Activated CD4-positive, alpha-beta T cell treated with anti-CD3 and anti-CD28 coated beads for 36 hours (primary cell): ENCODE measurements around the gene YY2. TPM values are rescaled to one million over a fixed set of nuclear protein-coding genes. Genes with fewer than 3 reads are reported as not detected.

ENCODE experiments used
- ATAC-seq: fragments of 200-7000 bp; cut with Tn5 transposase; one replicate; pipeline ENCODE4 v1.10.0; 2021; ENCODE audit warnings: mild to moderate bottlenecking, moderate library complexity
- CTCF ChIA-PET: fragments of 350-600 bp; sonication (Branson Sonifier 250); formaldehyde crosslinking; loops from one replicate; lab custom pipeline; 2021; ENCODE audit warnings: antibody characterized with exemption; lab: Charles Lee
- POLR2A ChIA-PET: fragments of 350-600 bp; sonication (Branson Sonifier 250); formaldehyde crosslinking; loops from one replicate; lab custom pipeline; 2021; ENCODE audit warnings: antibody characterized with exemption, inconsistent platforms; lab: Charles Lee
- DNase-seq: peaks from one replicate; pipeline ENCODE4 v3.0.0-alpha.2; 2020
- H3K27ac Mint-ChIP-seq: one replicate; pipeline ENCODE4 v1.8.0; 2021; ENCODE audit warnings: mixed read lengths
- H3K27me3 Mint-ChIP-seq: one replicate; pipeline ENCODE4 v1.8.0; 2021; ENCODE audit warnings: mixed read lengths
- H3K36me3 Mint-ChIP-seq: one replicate; pipeline ENCODE4 v1.8.0; 2021; ENCODE audit warnings: low read depth, mixed read lengths
- H3K4me1 Mint-ChIP-seq: one replicate; pipeline ENCODE4 v1.8.0; 2021; ENCODE audit warnings: mixed read lengths
- H3K4me3 Mint-ChIP-seq: one replicate; pipeline ENCODE4 v1.8.0; 2021; ENCODE audit warnings: mild to moderate bottlenecking, moderate library complexity, mixed read lengths
- H3K9me3 Mint-ChIP-seq: one replicate; pipeline ENCODE4 v1.8.0; 2021; ENCODE audit warnings: low read depth, mixed read lengths
- intact Hi-C, 2 experiments: fragments of 100-400 bp; cut with DNase I in 1 of 2; cut with micrococcal nuclease in 1 of 2; formaldehyde crosslinking; loops; one replicate each; pipeline versions ENCODE4 v1.14.2 to v1.15.1; 2022 to 2024; cut with DNase I, micrococcal nuclease
- total RNA-seq, 2 experiments: library from RNA; stranded (reverse); gene quantifications; one replicate each; pipeline ENCODE4 v1.2.3, GENCODE V29; 2021

Gene YY2
- total RNA-seq, 2 experiments from 2014 or later, result 0.88 to 1.3 TPM

DNA sequence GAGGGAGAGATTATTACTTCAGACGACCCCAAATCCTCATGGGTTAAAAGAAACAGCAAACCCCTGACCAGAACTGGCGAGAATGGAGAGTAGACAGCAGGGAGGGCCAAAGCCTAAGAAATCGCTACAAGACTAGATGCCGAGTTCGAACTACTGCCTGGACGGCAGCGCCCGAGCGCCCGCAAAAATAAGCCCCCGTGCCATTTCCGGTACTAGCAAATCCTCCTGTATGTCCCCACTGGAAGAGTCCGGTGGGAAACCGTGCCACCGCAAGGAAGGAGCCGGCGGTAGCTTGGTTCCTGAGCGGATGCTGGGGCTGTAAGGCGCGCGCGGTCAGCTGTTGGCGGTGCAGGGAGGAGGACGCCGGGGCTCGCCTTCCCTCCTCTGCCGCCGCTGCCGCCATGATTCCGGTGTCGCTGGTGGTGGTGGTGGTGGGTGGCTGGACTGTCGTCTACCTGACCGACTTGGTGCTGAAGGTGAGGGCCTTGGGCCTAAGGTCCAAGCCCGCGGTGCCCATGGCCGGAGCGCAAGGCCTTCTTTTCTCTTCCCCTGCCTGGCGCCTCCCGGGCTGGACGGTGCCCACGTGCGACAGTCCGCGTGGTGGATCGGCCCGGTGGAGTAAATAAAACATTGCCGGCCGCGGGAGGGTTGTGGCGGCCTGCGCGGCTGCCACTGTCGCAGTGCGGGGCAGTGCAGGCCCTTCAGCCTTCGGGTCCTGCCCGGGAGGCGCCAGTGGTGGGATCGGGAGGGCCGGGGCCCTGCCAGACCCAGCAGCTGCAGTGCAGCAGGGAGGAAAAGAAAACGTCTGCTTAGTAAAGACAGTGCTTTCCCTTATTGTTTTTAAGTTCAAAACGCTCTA is 16.2 kb upstream of the YY2 start, which contains the start of gene MBTPS2:
MBTPS2 (plus strand) TSS at position 284 of the 859 bp plus-strand sequence; CDS start at position 402, 118 bp downstream.
- Mint-ChIP-seq H3K4me1 (peaks cover 11% of the 10 kb centered on the region), H3K9me3 (no peaks in the 10 kb centered on the region), H3K36me3 (peaks cover 6% of the 10 kb centered on the region), H3K27me3 (no peaks in the 10 kb centered on the region), H3K4me3 (peak within 1 kb of the TSS; percentile 84), H3K27ac (peak within 1 kb of the TSS; percentile 92)
- peak; percentile 87 for ATAC-seq
- POLR2A ChIA-PET, result no interaction called here
- peak; percentile 90 for DNase-seq
- intact Hi-C loops, result loop anchor here (1.0 to 10.0 kb wide), 8 partner anchors 102 to 1315 kb away; partner anchors contain the start of genes CNKSR2 (in 1 of the 2) and SMS (in 1 of the 2)
- CTCF ChIA-PET, result interaction anchor here (0.6 to 0.7 kb wide), 2 partner anchors 103 to 156 kb away, joined by 3 to 4 read pairs; no protein-coding TSS in a partner anchor

DNA sequence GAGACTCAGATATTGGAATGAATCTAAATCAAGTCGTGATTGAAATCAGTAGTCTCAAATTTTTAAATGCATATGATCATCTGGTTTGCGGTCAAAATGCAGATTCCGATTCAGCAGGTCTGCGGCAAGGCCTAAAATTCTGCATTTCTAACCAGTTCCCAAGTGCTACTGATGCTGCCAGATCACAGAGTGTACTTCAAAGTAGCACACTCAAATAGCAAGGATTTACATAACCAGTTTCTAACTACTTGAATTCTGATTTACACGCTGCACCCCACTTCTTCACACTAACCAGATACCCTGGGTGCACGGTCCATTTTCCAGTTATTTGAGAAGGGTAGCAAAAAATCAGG is 15.6 kb upstream of the YY2 start:
- no peaks in the 10 kb centered on the region for H3K9me3 Mint-ChIP-seq
- intact Hi-C loops, result loop anchor here (2.0 to 5.0 kb wide), 2 partner anchors 102 to 133 kb away; partner anchors contain the start of gene SMS (in 1 of the 2)
- peak overlapping the region; percentile 92 for H3K27ac Mint-ChIP-seq
- ChIA-PET CTCF (no interaction called here), POLR2A (no interaction called here)
- ATAC-seq (peak; percentile 48), DNase-seq (peak; percentile 45)
- peaks cover 11% of the 10 kb centered on the region for H3K4me1 Mint-ChIP-seq
- H3K4me3 Mint-ChIP-seq, result peak overlapping the region; percentile 84
- H3K27me3 Mint-ChIP-seq, result no peaks in the 10 kb centered on the region
- peaks cover 7% of the 10 kb centered on the region for H3K36me3 Mint-ChIP-seq

DNA sequence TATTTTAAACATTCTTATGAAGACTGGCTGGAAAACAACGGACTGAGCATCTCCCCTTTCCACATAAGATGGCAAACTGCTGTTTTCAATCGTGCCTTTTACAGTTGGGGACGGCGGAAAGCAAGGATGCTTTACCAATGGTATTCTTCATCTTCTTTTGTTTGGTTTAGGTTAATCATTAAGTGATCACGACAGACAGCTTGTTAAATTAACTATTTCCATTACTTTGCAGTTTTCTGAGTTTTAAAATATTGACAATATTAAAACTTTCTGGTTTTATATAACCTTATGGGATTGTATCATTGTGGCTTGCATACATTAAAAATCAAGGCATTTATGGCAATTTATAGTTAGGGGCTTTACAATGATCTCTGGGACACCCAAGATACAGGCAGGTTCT is 12.6 kb upstream of the YY2 start:
- H3K27me3 Mint-ChIP-seq, result no peaks in the 10 kb centered on the region
- H3K36me3 Mint-ChIP-seq, result peaks cover 16% of the 10 kb centered on the region
- no peak for DNase-seq
- CTCF ChIA-PET, result no interaction called here
- POLR2A ChIA-PET, result no interaction called here
- ATAC-seq, result no peak
- no peak overlapping the region for H3K27ac Mint-ChIP-seq
- no peak overlapping the region for H3K4me3 Mint-ChIP-seq
- H3K4me1 Mint-ChIP-seq, result peaks cover 11% of the 10 kb centered on the region
- intact Hi-C loops, result loop anchor here in 1 of 2 experiments (5.0 kb wide), 1 partner anchor 99 kb away; the partner anchor contains the start of gene SMS
- H3K9me3 Mint-ChIP-seq, result no peaks in the 10 kb centered on the region

DNA sequence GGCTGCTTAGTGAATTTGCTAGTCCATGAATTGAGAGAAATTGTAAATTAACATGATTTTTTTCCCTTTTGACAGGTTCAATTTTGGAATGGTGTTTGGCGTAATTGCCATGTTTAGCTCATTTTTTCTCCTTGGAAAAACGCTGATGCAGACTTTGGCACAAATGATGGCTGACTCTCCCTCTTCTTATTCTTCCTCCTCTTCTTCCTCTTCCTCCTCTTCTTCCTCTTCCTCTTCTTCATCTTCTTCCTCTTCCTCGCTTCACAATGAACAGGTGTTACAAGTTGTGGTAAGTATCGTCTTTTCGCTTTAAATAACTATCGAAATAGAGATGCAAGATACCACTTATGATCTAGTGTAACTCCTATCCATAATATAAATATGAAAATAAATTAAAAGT is 10.7 kb upstream of the YY2 start:
- ATAC-seq (no peak), DNase-seq (no peak)
- Mint-ChIP-seq H3K4me1 (peaks cover 10% of the 10 kb centered on the region), H3K36me3 (peaks cover 16% of the 10 kb centered on the region), H3K27ac (no peak overlapping the region), H3K4me3 (no peak overlapping the region), H3K9me3 (no peaks in the 10 kb centered on the region), H3K27me3 (no peaks in the 10 kb centered on the region)
- intact Hi-C loops, result no loop called here
- POLR2A ChIA-PET, result no interaction called here
- CTCF ChIA-PET, result no interaction called here

DNA sequence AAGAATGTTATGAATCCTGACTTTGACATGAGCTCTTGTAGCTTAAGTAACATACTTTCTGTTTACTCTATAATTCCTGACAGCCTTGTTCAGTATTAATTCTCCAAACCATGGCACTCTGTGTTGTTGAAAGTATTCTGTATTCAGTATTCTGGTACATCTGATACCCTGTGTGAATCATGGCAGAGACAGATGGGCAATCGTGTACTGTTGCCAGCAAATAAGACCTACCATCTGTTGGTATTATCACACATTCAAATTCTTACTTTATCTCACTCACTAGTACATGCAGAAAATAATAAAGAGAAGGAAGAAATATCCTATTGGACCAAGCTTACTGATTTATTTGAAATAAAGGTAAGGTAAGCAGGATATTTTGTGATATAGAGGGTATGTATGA is 8.4 kb upstream of the YY2 start:
- Mint-ChIP-seq H3K27ac (no peak overlapping the region), H3K36me3 (peaks cover 14% of the 10 kb centered on the region), H3K9me3 (no peaks in the 10 kb centered on the region), H3K4me3 (no peak overlapping the region), H3K4me1 (no peaks in the 10 kb centered on the region), H3K27me3 (no peaks in the 10 kb centered on the region)
- DNase-seq (no peak), ATAC-seq (no peak)
- CTCF ChIA-PET, result no interaction called here
- intact Hi-C loops, result no loop called here
- POLR2A ChIA-PET, result no interaction called here

DNA sequence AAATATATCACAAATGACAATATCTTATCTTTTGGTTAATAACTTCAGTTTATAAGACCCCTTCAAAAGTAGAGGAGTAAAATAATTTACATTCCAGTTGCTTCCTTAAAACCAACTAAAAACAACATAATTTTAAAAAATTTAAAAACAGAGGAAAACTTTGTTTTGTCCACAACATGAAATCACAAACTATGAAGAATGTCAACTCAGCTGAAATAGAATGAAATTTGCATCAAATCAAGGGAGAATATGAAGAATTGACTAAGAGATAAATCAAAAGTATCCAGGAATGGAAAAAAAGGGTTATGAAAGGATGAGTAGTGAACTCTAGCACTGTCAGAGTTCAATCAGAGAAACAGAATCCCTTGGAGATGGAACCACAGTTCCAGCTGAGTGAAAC is 2.2 kb upstream of the YY2 start:
- CTCF ChIA-PET, result no interaction called here
- Mint-ChIP-seq H3K9me3 (no peaks in the 10 kb centered on the region), H3K36me3 (peaks cover 16% of the 10 kb centered on the region), H3K27me3 (no peaks in the 10 kb centered on the region), H3K4me1 (no peaks in the 10 kb centered on the region), H3K27ac (no peak overlapping the region), H3K4me3 (no peak overlapping the region)
- DNase-seq (no peak), ATAC-seq (no peak)
- POLR2A ChIA-PET, result no interaction called here
- intact Hi-C loops, result no loop called here

DNA sequence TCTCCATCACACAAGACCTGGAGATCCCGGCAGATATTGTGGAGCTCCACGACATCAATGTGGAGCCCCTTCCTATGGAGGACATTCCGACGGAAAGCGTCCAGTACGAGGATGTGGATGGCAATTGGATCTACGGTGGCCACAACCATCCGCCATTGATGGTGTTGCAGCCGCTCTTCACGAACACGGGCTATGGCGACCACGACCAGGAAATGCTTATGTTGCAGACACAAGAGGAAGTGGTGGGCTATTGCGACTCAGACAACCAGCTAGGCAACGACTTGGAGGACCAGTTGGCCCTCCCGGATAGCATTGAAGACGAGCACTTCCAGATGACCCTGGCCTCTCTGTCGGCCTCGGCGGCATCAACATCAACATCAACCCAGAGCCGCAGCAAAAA is 717 bp downstream of the YY2 start:
- ATAC-seq, result no peak
- ChIA-PET POLR2A (no interaction called here), CTCF (interaction anchor here (0.8 kb wide), 1 partner anchor 275 kb away, joined by 3 read pairs; no protein-coding TSS in a partner anchor)

DNA sequence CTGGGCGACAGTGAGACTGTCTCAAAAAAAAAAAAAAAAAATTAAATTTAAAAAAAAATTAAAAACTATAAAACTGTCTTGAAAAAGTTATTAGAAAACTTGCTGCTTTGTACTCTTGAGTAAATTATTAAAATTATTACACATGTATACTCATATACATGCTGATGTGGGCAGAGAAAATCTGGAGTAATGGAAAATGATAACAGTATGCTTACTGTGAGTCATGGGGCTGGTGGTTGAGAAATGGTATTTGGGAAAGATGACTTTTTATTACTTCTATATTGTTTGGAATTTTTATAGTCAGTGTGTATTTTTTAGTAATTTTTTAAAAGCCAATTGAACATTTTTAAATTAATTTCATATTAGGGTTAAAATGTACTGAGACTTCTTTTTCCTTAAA is 7.5 kb downstream of the YY2 start:
- CTCF ChIA-PET, result no interaction called here
- Mint-ChIP-seq H3K9me3 (no peaks in the 10 kb centered on the region), H3K27me3 (no peaks in the 10 kb centered on the region), H3K27ac (no peak overlapping the region), H3K36me3 (peaks cover 4% of the 10 kb centered on the region), H3K4me3 (no peak overlapping the region), H3K4me1 (no peaks in the 10 kb centered on the region)
- DNase-seq, result no peak
- POLR2A ChIA-PET, result no interaction called here
- ATAC-seq, result no peak
- intact Hi-C loops, result no loop called here

More for the DNA sequence above, 717 bp downstream of the YY2 start:
- no peaks in the 10 kb centered on the region for H3K4me1 Mint-ChIP-seq
- peaks cover 16% of the 10 kb centered on the region for H3K36me3 Mint-ChIP-seq
- no peak overlapping the region for H3K4me3 Mint-ChIP-seq
- H3K27ac Mint-ChIP-seq, result no peak overlapping the region
- no peak for DNase-seq
- no peaks in the 10 kb centered on the region for H3K27me3 Mint-ChIP-seq
- intact Hi-C loops, result loop anchor here in 1 of 2 experiments (5.0 kb wide), 1 partner anchor 116 kb away; no protein-coding TSS in a partner anchor
- H3K9me3 Mint-ChIP-seq, result no peaks in the 10 kb centered on the region

DNA sequence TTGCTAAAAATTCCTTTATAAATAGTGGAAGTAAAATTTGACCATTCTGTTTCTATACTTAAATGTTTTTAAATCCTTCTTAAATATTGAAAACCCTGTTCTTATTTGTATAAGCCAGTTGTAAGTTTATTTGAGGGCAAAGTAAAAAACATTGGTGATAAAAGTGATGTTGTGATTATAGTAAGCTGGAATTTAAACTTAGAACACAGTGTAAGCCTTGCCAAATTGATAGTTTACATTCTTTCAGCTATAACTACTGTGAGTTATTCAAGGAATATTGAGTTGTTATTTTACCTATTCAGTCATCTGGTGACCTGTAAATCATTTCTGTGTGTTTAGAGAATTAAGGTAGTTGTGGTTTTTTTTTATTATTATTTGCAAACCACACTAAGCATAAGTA is 9.6 kb downstream of the YY2 start:
- Mint-ChIP-seq H3K4me1 (no peaks in the 10 kb centered on the region), H3K36me3 (peaks cover 4% of the 10 kb centered on the region), H3K9me3 (no peaks in the 10 kb centered on the region), H3K27me3 (no peaks in the 10 kb centered on the region), H3K27ac (no peak overlapping the region), H3K4me3 (no peak overlapping the region)
- DNase-seq, result no peak
- intact Hi-C loops, result no loop called here
- POLR2A ChIA-PET, result no interaction called here
- ATAC-seq, result no peak
- CTCF ChIA-PET, result no interaction called here

DNA sequence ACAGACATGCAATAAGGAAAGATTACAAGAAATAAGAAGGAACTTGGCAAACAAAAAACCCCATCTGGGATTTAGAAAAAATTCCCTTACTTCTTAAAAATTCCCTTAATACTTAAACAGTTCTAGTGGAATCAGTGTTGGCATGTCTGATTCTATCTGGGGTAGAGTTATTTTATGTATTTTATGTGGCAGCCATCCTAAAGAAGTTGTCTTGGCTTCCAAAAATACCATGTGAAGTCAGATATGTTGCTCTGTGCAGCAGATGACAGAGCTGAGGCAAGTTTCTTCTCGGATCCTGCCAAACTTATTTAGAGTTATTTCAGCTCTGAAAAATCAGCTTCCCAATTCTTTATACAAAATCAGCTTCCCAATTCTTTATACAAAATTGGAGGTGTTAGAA is 14.7 kb downstream of the YY2 start:
- intact Hi-C loops, result no loop called here

DNA sequence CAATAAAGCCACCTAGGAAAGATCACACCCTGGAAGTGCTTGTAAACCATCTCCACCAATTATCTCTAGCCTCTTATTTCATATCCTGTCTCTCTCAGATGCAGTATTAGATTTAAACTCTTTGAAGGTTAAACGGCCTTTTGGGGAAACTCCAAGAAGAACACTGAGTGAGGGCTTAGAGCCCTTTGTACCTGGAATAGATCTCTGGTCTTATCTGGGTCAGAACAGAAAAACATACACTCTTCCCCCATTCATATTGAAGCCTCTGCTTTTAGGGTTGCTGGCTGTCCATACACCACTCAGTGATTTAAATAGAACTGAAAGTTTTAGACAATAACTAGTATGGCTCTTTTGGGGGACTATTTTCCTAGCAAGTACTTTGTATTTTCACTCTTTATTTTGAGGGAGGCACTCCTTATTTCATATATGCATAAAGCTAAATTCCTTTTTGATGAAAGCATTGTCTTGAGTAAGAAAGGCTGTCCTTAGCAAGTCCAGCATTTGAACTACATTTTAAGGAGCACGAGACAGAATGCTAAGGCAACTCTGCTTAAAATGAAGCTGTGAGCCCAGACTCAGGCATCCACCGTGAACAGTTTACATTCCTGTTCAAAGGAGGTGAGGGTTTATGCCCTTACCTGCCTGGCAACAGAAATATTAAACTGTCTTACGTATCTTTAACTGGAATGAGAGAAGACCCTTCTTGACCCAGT is 17.4 kb downstream of the YY2 start:
- ChIA-PET CTCF (no interaction called here), POLR2A (no interaction called here)
- no peaks in the 10 kb centered on the region for H3K4me1 Mint-ChIP-seq
- DNase-seq (no peak), ATAC-seq (no peak)
- H3K4me3 Mint-ChIP-seq, result no peak overlapping the region
- peaks cover 2% of the 10 kb centered on the region for H3K36me3 Mint-ChIP-seq
- intact Hi-C loops, result no loop called here
- H3K27me3 Mint-ChIP-seq, result no peaks in the 10 kb centered on the region
- no peaks in the 10 kb centered on the region for H3K9me3 Mint-ChIP-seq
- H3K27ac Mint-ChIP-seq, result no peak overlapping the region

More for the DNA sequence above, 14.7 kb downstream of the YY2 start:
- DNase-seq (no peak), ATAC-seq (no peak)
- CTCF ChIA-PET, result no interaction called here
- Mint-ChIP-seq H3K27ac (no peak overlapping the region), H3K4me3 (no peak overlapping the region), H3K36me3 (no peaks in the 10 kb centered on the region), H3K27me3 (no peaks in the 10 kb centered on the region), H3K4me1 (no peaks in the 10 kb centered on the region), H3K9me3 (no peaks in the 10 kb centered on the region)
- POLR2A ChIA-PET, result interaction anchor here (0.7 kb wide), 1 partner anchor 32 kb away, joined by 7 read pairs; no protein-coding TSS in a partner anchor
